Liver (tissue), 9 donors: ENCODE measurements around the gene CBR1. TPM values are rescaled to one million over a fixed set of nuclear protein-coding genes. Genes with fewer than 3 reads are reported as not detected.

Experiments used
- DNase-seq: peaks from one replicate; pipeline ENCODE4 v3.0.0-alpha.2; 2017; ENCODE audit warnings: low spot score
- H3K27ac ChIP-seq, 2 donors: one replicate each; pipeline ENCODE4 v1.7.0; 2013; ENCODE audit warnings: inconsistent platforms in 2 of 2, low read length in 2 of 2, control low read depth in 1 of 2, low read depth in 1 of 2, mild to moderate bottlenecking in 1 of 2
- H3K27me3 ChIP-seq, 4 donors: one replicate each; pipeline versions ENCODE4 v1.6.1 to v1.7.0; 2013; ENCODE audit warnings: low read length in 3 of 4, inconsistent platforms in 1 of 4, mild to moderate bottlenecking in 1 of 4, moderate library complexity in 1 of 4; ENCODE audit not compliant: control insufficient read depth in 4 of 4, insufficient read depth in 4 of 4
- H3K36me3 ChIP-seq, 4 donors: one replicate each; pipeline versions ENCODE4 v1.6.1 to v1.7.0; 2013; ENCODE audit warnings: low read length in 3 of 4, mild to moderate bottlenecking in 3 of 4, low read depth in 1 of 4, moderate library complexity in 1 of 4; ENCODE audit not compliant: control insufficient read depth in 4 of 4, insufficient read depth in 3 of 4
- H3K4me1 ChIP-seq, 4 donors: one replicate each; pipeline versions ENCODE4 v1.6.1 to v1.7.0; 2013; ENCODE audit warnings: low read length in 3 of 4, mild to moderate bottlenecking in 3 of 4, moderate library complexity in 1 of 4; ENCODE audit not compliant: control insufficient read depth in 4 of 4, insufficient read depth in 4 of 4
- H3K4me3 ChIP-seq, 3 donors: one replicate each; pipeline versions ENCODE4 v1.6.1 to v1.7.0; 2013; ENCODE audit warnings: low read length in 3 of 3, control low read depth in 1 of 3, low read depth in 1 of 3, mild to moderate bottlenecking in 1 of 3
- H3K9ac ChIP-seq, 2 donors: one replicate each; pipeline ENCODE4 v1.7.0; 2013; ENCODE audit warnings: low read length in 2 of 2, mild to moderate bottlenecking in 2 of 2, moderate library complexity in 2 of 2, control low read depth in 1 of 2, low read depth in 1 of 2
- H3K9me3 ChIP-seq, 4 donors: one replicate each; pipeline versions ENCODE4 v1.6.1 to v1.7.0; 2013; ENCODE audit warnings: low read length in 3 of 4; ENCODE audit not compliant: control insufficient read depth in 4 of 4
- CTCF ChIP-seq: fragments of 150-350 bp; IDR thresholded peaks from 2 replicates; pipeline ENCODE4 v1.5.1; 2017; ENCODE audit warnings: improper control_type of control experiment, low read depth, low read length; ENCODE audit not compliant: missing input control
- EGR1 ChIP-seq, 2 donors: IDR thresholded peaks; 2 replicates each; pipeline ENCODE4 v1.6.1; 2016 to 2018; ENCODE audit warnings: antibody characterized with exemption in 2 of 2, low read depth in 2 of 2
- FOXA2 ChIP-seq: IDR thresholded peaks from 2 replicates; pipeline ENCODE4 v1.6.1; 2016; ENCODE audit warnings: antibody characterized with exemption
- HNF4A ChIP-seq, 2 donors: conservative IDR thresholded peaks; 2 replicates each; pipeline ENCODE4 v1.6.1; 2016; ENCODE audit warnings: antibody characterized with exemption in 2 of 2, mild to moderate bottlenecking in 2 of 2
- JUND ChIP-seq, 2 donors: IDR thresholded peaks; 2 replicates each; pipeline ENCODE4 v1.6.1; 2016; ENCODE audit warnings: antibody characterized with exemption in 2 of 2
- RAD21 ChIP-seq, 2 donors: IDR thresholded peaks; 2 replicates each; pipeline ENCODE4 v1.6.1; 2016; ENCODE audit warnings: antibody characterized with exemption in 2 of 2, mild to moderate bottlenecking in 2 of 2
- RXRA ChIP-seq, 2 donors: IDR thresholded peaks; 2 replicates each; pipeline ENCODE4 v1.6.1; 2017 to 2018; ENCODE audit warnings: antibody characterized with exemption in 2 of 2, mild to moderate bottlenecking in 1 of 2
- TAF1 ChIP-seq: conservative IDR thresholded peaks from 2 replicates; pipeline ENCODE4 v1.6.1; 2016; ENCODE audit warnings: antibody characterized with exemption, mild to moderate bottlenecking
- YY1 ChIP-seq: IDR thresholded peaks from 2 replicates; pipeline ENCODE4 v1.6.1; 2016; ENCODE audit warnings: antibody characterized with exemption, mild to moderate bottlenecking
- ZBTB33 ChIP-seq: IDR thresholded peaks from 2 replicates; pipeline ENCODE4 v1.6.1; 2016; ENCODE audit warnings: antibody characterized with exemption
- WGBS: extraction: QIAGEN DNeasy Blood & Tissue Kit; methylation state at CpG from one replicate; pipeline ENCODE4 v1.1.7; 2013; 5-methylcytosine and 5-hydroxymethylcytosine counted together
- polyA plus RNA-seq, 2 donors: library from polyadenylated mRNA; stranded (reverse) in 1 of 2; unstranded in 1 of 2; fragments of 200-250 nt in 1 of 2; fragments of >200 nt in 1 of 2; fragmentation: Nextera tagmentation in 1 of 2; extraction: Ambion mirVana in 1 of 2; gene quantifications; one replicate each; pipeline versions ENCODE4 v1.2.1 to v1.2.3, GENCODE V29; 2013 to 2015
- total RNA-seq, 2 donors: library from RNA; depleted of rRNA; stranded (reverse); fragments of >200 nt; gene quantifications; one replicate each; pipeline ENCODE4 v1.2.3, GENCODE V29; 2014
- donor health status: healthy.
- donor health status: healthy.
- donor health status: healthy.
- donor health status: healthy.
- donor health status: healthy.

CBR1 gene
- total and polyA plus RNA-seq, 4 donors, result 94.2 to 218 (median 178) TPM

DNA sequence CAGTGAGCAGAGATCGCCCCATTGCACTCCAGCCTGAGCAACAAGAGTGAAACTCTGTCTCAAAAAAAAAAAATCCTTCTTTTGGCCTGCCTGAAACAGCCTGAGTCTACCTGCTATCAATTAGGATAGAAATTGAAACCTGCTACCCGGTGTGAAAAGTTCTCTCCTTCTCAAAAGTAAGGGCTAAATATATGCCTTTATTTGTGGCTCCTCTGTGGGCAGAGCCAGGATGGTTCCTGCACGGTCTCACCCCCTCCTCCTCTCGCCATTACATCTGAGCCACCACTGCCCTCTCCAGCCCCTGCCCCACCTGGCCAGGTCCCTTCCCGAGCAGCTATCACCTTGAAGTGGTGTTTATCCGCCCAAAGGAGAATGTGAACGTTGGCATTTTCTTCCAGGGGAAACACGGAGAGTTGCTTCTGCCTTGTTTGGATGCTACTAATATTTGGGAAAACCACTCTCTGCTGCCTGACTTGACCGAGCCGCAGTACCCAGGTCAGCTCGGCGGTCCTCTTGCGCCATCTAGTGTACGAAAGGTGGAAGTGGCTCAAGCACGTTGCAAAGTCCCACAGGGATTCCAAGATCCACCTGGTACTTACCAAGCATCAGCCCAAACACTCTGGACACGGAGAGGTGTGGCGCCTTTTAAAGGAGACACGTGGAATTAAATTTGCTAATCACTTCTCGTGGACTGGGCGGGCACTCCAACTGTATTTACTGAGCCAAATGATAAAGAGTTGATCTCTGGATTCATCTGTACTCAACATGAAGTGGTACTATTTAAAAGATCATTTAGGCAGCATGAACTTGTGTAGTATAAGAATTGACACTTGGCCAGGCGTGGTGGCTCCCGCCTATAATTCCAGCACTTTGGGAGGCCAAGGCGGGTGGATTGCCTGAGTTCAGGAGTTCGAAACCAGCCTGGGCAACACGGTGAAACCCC, 41.4 kb upstream of the CBR1 start:
- 24% methylated on average over 25 of the region's 25 CpGs for WGBS
- Histone ChIP-seq H3K4me3 (no peak overlapping the region), H3K4me1 (no peaks in the 10 kb centered on the region), H3K36me3 (no peaks in the 10 kb centered on the region), H3K27me3 (no peaks in the 10 kb centered on the region), H3K27ac (no peak overlapping the region), H3K9ac (no peak overlapping the region), H3K9me3 (no peaks in the 10 kb centered on the region)
- TF ChIP-seq RAD21 (IDR thresholded peaks at IDR 0.05) (peak; percentile 97 to 99), FOXA2 (no peak), CTCF (peak; percentile 96), HNF4A (conservative IDR thresholded peaks at IDR 0.05) (peak; percentile 11 to 31)
- DNase-seq, result peak; percentile 72

GRCh38 chr21:36029309-36029708, 40.5 kb upstream of the CBR1 start:
- Histone ChIP-seq H3K4me3 (no peak overlapping the region), H3K9ac (no peak overlapping the region), H3K36me3 (peaks cover 0 to 3% (median 1%) of the 10 kb centered on the region in 4 donors), H3K4me1 (no peaks in the 10 kb centered on the region), H3K27me3 (no peaks in the 10 kb centered on the region), H3K9me3 (no peaks in the 10 kb centered on the region), H3K27ac (no peak overlapping the region)
- WGBS, result 92% methylated on average over 8 of the region's 8 CpGs
- no peak for DNase-seq
- no peak for TF ChIP-seq JUND (IDR thresholded peaks at IDR 0.05)

DNA sequence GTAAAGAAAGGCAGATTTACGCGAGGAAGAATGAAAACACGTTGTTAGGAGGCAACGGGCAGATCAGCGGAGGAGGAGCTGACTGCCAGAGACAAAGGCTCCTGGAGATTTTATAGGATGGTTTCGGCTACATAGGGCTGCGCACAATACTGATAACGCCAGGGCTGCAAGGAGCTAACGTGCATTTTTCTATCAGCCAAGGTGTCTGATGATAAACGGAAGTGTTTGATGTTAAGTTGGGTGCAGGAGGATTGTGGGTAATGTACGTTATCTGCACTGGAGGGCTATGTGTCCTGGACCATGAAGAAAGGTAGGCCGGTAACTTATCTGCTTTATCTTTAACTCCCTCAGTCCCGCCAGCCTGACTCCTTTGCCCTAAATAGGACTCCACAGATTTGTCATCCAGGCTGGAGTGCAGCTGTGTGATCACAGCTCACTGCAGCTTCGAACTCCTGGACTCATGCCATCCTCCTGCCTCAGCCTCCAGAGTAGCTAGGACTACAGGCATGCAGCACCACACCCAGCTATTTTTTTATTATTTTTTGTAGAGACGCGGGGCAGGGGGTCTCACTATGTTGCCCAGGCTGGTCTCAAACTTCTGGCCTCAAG, 39.1 kb upstream of the CBR1 start:
- no peak for TF ChIP-seq YY1
- TF ChIP-seq RAD21 (IDR thresholded peaks at IDR 0.05), result no peak
- TF ChIP-seq RXRA (IDR thresholded peaks at IDR 0.05), result no peak
- TF ChIP-seq FOXA2, result no peak
- TF ChIP-seq EGR1 (IDR thresholded peaks at IDR 0.05; ENCODE audit: low read depth in 2 of 2), result no peak
- TF ChIP-seq ZBTB33, result no peak
- TF ChIP-seq TAF1, result no peak
- no peak overlapping the region for H3K9ac ChIP-seq
- H3K27ac ChIP-seq, result no peak overlapping the region
- WGBS, result 58% methylated on average over 16 of the region's 16 CpGs
- no peaks in the 10 kb centered on the region for H3K27me3 ChIP-seq
- H3K4me3 ChIP-seq, result no peak overlapping the region
- H3K36me3 ChIP-seq, result peaks cover 5 to 14% (median 8%) of the 10 kb centered on the region in 4 donors
- no peaks in the 10 kb centered on the region for H3K9me3 ChIP-seq
- DNase-seq, result no peak
- H3K4me1 ChIP-seq, result no peaks in the 10 kb centered on the region
